Measurements from ENCODE around the gene ZMYND10.
"Not testable (repeated sequence)": the region's sequence is repeated elsewhere in the genome, so short reads cannot be mapped to it uniquely, and the experiment has no call there.

ZMYND10 gene

DNA sequence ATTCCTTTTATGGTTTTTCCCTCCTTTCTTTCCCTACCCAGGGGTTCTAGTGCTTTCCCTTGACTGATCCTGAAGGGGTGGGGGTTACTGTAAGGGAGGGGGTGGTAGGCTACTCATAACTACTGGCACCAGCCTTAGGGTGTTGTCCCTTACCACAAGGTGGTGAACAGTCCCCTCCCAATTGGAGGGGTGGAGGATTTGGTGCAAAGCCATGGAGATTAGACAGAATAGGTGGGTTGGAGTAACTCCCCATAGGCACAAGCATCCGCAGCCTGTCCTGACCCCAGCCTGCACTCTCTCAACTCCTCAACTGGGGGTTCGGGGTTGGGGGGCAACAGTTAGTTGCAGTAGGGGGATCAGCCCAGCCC lies 20.4 kb downstream of the ZMYND10 start:
- DNase-seq (ENCODE audit: low spot score), result no peak

DNA sequence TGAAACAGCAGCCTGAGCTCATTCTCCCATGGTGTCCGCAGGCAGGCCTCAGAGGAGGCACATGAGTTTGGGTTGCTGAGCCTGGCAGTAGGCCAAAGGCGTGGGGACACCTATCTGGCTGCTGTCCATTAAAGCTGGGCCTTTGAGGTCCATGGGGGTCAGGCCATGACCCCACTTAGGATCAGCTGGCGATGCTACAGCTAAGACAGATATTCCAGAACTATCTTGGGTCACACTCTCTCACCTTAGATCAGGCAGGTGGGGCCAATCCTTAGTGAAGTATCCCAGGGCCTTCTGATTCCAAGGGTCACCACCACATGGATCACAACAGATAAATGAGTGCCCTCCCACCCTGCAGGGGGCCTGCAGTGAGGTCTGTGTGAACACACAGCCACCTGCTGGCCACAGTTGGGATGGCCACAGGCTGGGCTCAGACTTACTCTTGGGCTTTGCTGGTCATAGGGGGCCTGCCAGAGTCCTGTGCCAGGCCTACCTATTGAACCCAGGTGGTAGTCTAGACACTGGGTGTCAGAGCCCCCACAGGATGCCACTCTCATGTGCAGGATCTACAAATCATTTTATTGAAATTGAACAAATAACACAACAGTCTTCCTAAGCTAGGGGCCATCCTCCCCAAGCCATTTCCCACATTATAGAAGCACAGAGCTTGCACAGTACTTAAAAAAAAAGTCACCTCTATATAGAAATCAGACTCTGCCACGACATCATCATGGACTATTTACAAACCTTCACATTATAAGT lies 21.0 kb downstream of the ZMYND10 start:
- DNase-seq (ENCODE audit: low spot score), result peak; percentile 58

DNA sequence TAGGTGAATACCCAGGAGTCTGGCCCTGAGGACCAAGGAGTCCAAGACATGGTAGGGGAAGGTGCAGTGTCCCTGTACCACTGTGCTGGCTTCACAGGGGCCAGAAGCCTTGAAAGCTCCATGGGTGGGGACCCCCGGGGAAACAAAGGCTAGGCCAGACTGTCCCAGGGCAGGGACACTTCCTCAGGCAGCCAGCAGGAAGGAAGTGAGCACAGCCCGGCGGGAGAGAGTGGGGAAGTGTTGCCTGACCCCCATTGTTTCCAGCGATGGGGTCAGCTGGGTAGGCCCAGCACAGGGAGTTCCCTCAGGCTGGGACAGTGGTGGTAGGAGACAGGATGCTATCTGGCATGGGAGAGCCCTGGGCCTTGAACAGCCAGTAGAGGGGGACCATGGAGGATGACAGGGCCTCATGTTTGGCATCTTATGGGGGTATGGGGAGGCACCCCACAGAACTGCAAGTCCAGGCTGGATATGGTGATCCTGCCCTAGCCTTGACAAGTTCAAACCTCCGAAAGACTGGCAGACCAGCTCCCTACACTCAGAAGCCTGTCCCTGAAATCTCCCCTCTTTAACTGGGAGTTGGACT lies 21.8 kb downstream of the ZMYND10 start:
- DNase-seq (ENCODE audit: low spot score), result no peak

DNA sequence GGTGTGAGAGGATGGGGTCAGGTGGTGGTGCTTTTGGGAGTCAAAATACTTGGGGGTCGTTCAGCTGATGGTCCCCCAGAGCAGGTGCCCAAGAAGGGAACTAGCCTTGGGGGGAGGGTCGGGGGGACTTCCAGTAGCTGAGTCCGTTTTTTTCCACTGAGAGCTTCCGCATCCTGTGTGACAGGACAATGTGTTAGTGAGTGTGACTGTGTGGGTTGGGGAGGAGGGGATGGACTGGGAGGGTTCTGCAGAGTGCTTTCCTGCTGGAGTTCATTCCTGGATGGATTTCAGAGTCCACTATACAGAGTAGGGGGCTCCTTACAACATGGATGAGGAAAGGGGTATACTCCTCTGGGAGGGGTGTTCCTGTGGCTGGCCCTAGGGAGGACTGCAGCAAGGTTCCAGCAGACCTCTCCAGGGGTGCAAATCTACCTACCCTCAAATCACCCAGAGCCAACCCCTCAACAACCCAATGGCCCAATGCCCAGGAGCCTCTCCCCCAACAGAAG lies 22.4 kb downstream of the ZMYND10 start:
- DNase-seq (ENCODE audit: low spot score), result no peak

DNA sequence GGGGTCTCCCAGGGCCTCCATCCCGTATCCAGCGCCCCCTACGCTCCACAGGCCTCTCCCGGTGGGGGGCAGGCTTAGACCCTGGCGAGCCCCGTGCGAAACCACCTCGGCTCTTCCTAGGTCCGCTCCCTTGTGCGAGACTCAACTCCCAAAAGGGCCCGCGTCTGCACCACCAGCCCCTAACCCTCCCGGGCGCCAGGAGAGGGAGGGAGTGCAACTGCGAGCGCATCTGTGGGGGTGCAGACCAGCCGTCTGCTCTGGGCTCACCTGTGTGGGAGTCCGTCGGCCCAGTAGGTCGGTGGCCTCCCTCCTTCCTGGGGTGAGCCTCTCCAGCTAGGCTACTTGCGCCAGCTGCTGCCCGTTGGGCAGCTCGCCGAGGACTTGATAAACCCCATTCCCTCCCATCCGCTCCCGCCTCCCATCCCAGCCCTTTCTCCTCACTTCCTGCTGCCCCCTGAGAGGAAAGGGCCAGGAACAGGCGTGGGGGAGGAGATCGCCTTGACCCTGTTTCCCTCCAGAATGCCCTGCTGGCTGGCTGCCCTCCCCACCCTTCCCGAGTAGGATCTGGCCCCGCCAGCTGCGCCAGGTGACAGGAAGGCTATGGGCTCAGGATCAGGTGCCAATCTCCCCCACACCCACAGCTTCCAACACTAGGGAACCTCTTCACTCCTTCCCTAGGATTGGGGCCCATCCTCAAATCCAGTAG lies 23.0 kb downstream of the ZMYND10 start, which contains the start of gene HYAL2:
Gene HYAL2, minus strand, starts transcription at position 360 of the 706 bp plus-strand sequence. CDS start 2,256 bp downstream, outside the sequence.
- no peak for DNase-seq (ENCODE audit: low spot score)

DNA sequence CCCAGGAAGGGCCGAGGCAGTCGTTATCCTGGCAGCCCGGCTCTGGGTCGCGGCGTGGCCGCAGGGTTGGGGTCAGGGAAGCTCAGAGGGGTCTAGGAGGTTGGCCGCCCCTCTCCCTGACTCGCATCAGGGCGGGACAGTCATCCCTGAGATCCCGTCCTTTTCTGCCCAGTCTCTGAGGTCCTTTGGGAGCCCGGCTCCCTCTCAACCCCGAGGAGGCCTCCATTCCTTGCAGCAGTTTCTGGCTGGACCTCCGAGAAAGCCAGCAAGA lies 23.5 kb downstream of the ZMYND10 start:
- DNase-seq (ENCODE audit: low spot score), result no peak

DNA sequence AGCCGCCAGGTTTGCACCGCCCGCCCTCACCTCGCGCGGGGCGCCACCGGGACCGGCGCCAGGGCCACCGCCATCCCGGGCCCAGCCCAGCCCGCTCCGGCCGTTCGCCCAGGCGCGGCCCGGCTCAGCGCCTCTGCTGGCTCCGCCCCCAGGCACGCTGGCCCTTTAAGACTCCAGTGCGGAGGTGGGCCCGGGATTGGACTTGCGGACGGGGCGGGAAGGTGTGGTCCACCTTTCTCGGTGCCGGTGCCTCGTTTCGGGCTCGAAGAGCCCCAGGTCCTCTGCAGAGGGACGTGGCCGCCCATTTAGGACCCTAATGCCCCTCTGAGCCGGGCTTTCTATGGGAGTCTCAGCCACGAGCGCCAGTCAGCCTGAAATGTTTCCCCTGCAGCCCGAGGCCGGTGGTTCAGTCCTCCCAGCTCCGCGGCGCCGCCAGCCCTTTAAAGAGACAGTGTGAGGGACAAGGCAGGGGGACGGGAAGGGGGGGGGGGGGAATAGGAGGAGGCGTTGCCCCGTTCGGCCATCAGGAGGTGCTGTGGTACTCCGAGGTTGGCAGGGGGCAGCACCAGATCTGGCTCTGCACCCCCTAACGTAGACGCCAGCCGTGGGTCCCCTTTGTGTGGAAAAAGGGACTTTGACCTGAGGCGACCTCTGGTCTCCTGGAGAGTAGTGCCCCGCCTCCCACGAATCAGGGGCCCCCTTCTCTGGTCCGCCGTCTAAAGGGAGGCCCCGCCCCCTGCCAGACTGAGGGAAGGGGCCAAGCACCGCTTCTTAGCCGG lies 24.0 kb downstream of the ZMYND10 start:
- peak; percentile 88 for DNase-seq (ENCODE audit: low spot score)

DNA sequence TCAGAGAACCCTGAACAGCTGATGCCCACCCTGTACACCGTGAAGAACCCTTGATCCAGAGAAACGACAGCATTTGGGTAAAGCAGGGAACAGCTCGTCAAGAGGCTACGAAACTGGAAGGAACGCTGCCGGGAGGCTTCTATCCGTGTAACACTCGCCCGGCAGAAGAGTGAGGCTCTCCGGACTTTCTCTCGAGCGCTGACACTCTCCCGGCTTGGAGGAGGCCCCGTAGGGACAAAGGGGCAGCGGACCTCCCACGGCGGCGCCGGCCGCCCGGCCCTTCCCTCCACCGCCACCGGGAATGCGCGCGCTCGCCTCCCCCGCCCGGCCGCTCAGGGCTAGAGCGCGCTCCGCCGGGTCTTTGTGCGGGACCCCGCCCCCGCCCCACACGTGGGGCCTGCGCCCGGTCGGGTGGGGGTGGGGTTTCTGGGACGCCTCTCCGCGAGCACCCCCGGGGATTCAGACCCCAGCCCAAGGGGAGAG lies 24.6 kb downstream of the ZMYND10 start:
- DNase-seq (ENCODE audit: low spot score), result peak; percentile 70

DNA sequence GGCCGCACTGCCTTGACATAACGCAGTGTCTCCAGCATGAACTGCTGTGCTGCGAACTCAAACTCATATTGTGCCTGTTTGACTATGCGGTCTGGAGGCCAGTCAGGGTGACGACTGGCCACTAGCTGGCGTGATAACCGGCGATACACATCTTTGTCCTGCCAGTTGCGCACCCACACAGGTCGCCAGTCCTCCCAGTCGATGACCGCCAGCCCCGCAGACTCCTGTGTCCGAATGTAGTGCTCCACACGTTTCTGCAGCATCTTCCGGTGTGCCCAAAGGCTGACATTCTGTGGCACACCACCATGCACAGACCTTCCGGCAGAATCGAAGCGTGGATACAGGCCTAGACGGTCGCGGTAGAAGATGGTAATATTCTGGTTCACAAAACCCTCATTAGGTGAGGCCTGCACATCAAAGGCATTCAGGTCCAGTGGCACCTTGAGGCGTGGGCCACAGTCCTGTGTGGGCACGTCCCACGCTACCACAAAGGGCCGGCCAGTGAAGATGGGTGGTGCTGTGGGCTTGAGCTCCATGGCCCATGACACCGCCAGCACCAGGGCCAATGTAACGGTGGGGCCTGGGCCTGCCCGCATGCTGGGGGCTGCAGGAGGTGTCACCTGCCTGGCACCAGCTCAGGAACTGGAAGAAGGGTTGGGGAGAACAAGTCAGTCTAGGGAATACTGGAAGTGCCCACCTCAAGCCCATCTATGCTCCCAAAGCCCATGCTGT lies 25.5 kb downstream of the ZMYND10 start:
- DNase-seq (ENCODE audit: low spot score), result no peak

DNA sequence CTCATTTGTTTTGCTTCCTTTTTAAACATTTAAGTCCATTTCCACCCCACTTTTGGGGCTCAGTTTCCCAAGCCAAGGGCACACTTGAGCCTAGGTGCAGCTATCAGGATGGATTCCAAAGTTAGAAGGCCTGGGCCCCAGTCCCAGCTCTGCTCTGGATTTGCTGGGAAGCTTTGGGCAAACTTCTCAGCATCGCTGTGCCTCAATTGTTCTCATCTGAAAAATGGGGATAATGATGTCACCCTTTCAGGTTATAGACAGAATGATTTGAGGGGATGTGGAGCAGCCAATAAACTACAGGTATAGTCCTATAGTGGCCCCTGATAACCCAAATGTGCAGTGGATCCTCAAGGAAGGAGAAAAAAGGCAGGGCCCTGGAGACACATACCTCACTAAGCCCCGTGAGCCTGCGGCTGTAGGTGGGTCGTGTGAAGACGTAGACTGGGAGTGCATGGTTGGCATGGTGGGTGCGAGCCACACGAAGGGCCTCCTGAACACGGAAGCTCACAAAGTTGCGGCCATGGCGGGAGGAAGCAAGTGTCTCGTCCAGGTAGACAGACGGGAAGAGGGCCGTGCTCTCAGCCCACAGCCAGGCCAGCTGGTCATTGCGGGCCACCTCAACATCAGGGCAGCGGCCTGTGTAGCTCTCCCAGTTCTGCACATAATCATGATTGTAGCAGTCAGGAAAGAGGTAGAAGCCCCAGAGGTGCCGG lies 26.2 kb downstream of the ZMYND10 start:
- DNase-seq (ENCODE audit: low spot score), result no peak

DNA sequence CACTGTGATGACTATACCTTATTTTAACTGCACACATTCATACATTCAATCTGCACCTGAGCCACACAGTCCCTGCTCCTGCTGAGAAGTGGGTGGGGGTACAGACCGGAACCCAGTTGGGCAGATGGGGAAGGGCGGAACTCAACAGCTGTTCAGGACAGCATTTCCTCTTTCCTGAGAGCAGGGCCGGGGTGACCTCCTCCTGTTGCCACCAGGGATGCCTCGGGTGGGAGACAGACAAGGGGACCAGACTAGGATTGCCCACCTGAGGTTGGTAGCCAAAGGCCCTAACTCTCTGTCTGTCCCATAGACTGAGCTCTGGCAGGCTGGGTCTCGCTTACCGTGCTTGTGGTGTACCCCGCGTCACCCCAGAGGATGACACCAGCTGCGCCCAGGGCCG lies 26.9 kb downstream of the ZMYND10 start:
- no peak for DNase-seq (ENCODE audit: low spot score)

DNA sequence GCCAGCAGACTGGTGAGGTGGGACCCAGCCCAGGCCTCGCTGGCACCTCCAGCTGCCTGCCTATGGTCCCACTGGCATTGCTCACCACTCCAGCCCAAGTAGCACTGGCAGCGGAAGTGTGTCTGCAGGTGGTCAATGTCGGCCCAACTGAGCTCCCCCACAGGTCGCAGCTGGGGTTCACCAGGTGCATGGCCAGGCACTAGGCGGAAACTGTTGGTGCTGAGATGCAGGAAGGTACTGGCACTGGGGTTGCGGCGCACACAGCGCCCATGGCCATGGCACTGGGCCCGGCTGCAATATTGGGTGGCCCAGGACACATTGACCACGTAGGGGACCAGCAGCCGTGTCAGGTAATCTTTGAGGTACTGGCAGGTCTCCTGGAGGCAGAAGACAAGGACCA lies 27.4 kb downstream of the ZMYND10 start:
- no peak for DNase-seq (ENCODE audit: low spot score)

DNA sequence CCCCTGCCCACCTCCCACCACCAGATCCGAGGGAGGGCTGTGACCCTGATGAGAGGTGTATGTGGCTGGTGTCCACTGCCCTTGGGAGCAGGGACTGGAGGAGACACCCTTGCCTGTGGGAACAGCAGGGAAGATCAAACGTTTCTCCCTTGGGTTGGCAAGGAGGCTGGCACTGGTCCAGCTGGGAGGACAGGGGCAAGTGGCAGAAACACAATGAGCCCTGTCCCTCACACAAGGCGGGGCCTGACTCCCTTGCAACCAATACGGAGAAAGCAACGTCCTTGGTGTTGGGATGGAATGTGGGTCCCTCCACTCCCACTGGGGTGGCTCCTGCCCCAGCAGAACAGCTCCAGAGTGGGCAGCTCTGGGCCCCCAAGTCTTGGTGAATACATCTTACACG lies 28.2 kb downstream of the ZMYND10 start:
- no peak for DNase-seq (ENCODE audit: low spot score)

DNA sequence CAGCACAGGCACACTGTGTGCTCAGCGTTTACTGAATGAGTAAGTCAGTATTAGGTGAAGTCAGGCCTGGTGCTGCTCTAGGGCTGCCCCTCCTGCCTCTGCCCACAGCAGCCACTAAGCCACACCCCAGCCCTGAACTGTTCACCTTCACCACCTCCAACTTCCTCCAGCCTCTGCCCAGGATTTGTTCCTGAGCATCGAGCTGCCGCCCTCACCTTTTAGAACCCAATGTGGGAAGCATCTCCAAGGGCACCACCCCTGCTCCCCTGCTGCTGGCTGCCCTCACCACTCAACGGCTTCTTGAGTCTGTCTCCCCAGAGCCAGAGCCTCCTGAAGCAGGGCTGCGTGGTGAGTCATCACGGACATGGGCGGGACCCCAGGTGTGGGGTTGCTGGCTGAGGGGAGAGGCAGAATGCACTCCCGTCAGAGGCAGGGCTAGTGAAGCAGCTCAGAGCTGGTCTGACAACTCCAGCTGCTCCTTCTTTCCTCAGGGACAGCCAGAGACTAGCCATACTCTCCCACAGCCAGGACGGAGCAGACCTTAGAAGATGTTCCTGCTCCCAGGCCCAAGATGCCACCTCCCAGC lies 28.8 kb downstream of the ZMYND10 start:
- DNase-seq (ENCODE audit: low spot score), result no peak

DNA sequence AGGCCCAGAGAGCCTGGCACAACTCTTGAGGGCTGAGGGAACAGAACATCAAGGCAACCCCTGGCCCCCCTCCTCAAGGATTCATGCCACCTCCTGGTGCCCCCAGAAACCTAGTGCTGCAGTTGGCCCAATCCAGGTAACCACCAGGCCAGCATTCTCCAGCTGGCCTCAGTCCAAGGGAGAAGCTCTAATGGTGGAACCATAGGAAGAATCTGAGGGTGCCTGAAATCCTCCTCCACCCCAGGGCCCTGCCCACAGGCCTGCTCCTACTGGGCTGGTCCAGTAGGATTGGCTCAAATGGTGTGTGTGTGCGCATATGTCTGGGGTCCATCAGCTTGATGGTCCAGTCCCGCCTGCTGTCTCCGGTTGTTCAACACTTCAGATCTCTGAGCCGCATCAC lies 30.7 kb downstream of the ZMYND10 start:
- no peak for DNase-seq (ENCODE audit: low spot score)

DNA sequence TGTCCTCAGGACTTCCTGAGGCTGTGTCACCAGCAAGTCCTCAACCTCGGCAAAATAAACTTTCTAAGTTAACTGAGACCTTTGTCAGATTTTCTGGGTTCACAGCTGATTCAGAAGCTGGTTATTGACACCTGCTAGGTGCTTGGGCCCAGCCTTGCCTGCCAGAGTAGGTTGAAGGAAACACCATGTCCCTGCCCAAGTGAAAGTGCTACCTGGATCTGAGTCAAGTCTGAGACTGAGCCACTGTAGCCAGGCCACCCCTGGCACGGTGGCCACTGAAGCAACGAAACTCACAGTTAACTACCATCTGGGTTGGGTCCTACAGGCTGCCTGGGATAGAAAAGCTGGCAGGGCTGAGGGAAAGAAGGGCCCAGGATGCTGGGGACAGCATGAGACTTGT lies 31.2 kb downstream of the ZMYND10 start:
- no peak for DNase-seq (ENCODE audit: low spot score)

DNA sequence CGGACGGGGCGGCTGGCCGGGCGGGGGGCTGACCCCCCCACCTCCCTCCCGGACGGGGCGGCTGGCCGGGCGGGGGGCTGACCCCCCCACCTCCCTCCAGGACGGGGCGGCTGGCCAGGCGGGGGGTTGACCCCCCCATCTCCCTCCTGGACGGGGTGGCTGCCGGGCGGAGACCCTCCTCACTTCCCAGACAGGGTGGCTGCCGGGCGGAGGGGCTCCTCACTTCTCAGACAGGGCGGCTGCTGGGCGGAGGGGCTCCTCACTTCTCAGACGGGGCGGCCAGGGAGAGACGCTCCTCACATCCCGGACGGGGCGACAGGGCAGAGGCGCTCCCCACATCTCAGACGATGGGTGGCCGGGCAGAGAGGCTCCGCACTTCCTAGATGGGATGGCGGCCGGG lies 33.5 kb downstream of the ZMYND10 start:
- DNase-seq (ENCODE audit: low spot score), result not testable (repeated sequence)

DNA sequence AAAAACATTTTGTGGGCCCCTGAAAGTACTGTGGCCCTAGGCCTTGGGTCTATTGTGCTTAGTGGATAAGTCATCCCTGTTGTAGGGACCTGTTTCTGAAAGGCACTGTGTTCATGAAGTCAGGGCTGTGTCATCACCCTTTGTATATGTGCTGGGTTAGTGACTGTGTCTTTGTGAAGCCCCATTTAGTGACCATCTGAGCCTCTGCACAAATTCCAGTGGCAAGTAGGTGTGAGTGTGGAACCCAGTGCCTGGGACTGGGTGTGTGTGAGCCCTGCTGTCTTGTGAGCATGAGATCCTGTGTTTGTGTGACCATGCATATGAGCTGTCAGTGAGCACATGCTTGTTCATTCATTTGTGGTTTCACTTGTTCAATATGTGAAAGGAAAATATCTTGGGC lies 40.9 kb downstream of the ZMYND10 start:
- no peak for DNase-seq (ENCODE audit: low spot score)

DNA sequence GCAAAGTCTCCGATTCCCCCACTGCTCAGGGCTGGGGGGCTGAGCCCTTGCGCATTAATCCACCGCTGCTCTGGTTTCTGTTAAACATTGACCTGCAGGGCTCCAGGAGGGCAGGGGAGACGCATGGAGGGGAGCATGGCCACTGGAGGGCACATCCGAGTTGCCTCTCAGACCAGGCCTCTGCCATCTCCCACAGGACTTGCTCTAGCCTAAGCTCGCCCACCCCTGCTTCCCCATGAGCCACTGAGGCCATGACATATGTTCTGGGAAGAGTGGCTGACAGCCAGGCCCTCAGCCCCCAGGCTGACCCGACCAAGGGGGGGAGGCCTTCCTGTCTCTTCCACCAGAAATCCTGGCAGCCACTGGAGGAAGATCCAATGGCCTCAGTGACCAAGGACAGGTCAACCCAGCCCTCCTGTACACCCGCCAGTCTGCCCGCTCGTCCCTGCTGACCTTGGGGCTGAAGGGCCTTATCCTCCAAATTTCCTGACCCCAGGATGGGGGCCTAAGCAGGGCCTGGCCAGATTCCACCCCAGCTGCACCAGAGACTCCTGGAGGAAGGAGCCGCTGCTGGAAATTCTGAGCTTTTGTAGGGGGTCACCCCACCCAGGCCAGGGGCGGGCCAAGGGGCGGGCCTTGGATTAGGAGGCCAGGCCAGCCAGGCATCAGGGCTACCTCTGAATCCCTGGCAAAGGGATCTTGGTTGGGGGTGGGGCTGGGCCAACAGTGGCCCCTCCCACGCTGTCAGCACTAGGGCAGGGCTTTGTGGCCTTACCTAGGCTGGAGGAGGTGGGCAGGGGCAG lies 42.3 kb downstream of the ZMYND10 start, which contains the start of gene HYAL1:
Gene HYAL1, minus strand, starts transcription at position 562 of the 803 bp plus-strand sequence. CDS start 618 bp downstream, outside the sequence.
- DNase-seq (ENCODE audit: low spot score), result no peak

Data from germinal center (tissue), 1 donor.